Measurements from ENCODE around the gene UCK1. TPM values are rescaled to one million over a fixed set of nuclear protein-coding genes. Genes with fewer than 3 reads are reported as not detected.
A peak's percentile ranks its signal among the peaks of the same experiment; 100 is the strongest.

The UCK1 gene
- total and polyA plus RNA-seq, 2 experiments from 2014 or later, result 22.2 to 36.8 TPM

GRCh38 chr9:131534721-131535237 is 3.7 kb upstream of the UCK1 start:
- WGBS (ENCODE audit: low lambda C conversion rate, missing lambda C conversion rate), result 64% methylated on average over 8 of the region's 8 CpGs
- Histone ChIP-seq H3K36me3 (replicated peaks; ENCODE audit: insufficient read depth, low read depth) (no peaks in the 10 kb centered on the region), H3K27me3 (no peaks in the 10 kb centered on the region), H3K9me2 (replicated peaks; ENCODE audit: insufficient read depth) (no peaks in the 10 kb centered on the region), H2AFZ (no peak overlapping the region), H3K4me1 (ENCODE audit: insufficient read depth) (peaks cover 10% of the 10 kb centered on the region), H3K79me2 (peaks cover 12% of the 10 kb centered on the region), H4K20me1 (ENCODE audit: insufficient read depth, poor library complexity, severe bottlenecking) (no peaks in the 10 kb centered on the region), H3K9me3 (ENCODE audit: low read depth) (no peaks in the 10 kb centered on the region), H3K27ac (no peak overlapping the region), H3K4me2 (no peak overlapping the region), H3K4me3 (no peak overlapping the region)
- DNase-seq (ENCODE audit: low spot score), result no peak
- TF ChIP-seq EZH2 (IDR thresholded peaks at IDR 0.05; ENCODE audit: borderline replicate concordance), result no peak
- no peak for TF ChIP-seq EZH2phosphoT487 (IDR thresholded peaks at IDR 0.05; ENCODE audit: low read depth, severe bottlenecking, unreplicated experiment)
- no peak for TF ChIP-seq CTCF (IDR thresholded peaks at IDR 0.05; ENCODE audit: poor library complexity)

GRCh38 chr9:131530546-131530919 is 530 bp downstream of the UCK1 start:
- no peaks in the 10 kb centered on the region for H3K9me3 ChIP-seq (ENCODE audit: low read depth)
- DNase-seq (ENCODE audit: low spot score), result peak; percentile 72
- no peaks in the 10 kb centered on the region for H3K9me2 ChIP-seq (replicated peaks; ENCODE audit: insufficient read depth)
- H3K4me1 ChIP-seq (ENCODE audit: insufficient read depth), result peaks cover 13% of the 10 kb centered on the region
- peak overlapping the region; percentile 97 for H3K4me2 ChIP-seq
- peak overlapping the region; percentile 99 for H2AFZ ChIP-seq
- H4K20me1 ChIP-seq (ENCODE audit: insufficient read depth, poor library complexity, severe bottlenecking), result no peaks in the 10 kb centered on the region
- H3K4me3 ChIP-seq, result peak overlapping the region; percentile 91
- peaks cover 17% of the 10 kb centered on the region for H3K79me2 ChIP-seq
- WGBS (ENCODE audit: low lambda C conversion rate, missing lambda C conversion rate), result 6% methylated on average over 14 of the region's 29 CpGs
- peak overlapping the region; percentile 40 for H3K27ac ChIP-seq
- TF ChIP-seq EZH2phosphoT487 (IDR thresholded peaks at IDR 0.05; ENCODE audit: low read depth, severe bottlenecking, unreplicated experiment) (no peak), CTCF (IDR thresholded peaks at IDR 0.05; ENCODE audit: poor library complexity) (no peak), EZH2 (IDR thresholded peaks at IDR 0.05; ENCODE audit: borderline replicate concordance) (no peak)
- no peaks in the 10 kb centered on the region for H3K27me3 ChIP-seq
- H3K36me3 ChIP-seq (replicated peaks; ENCODE audit: insufficient read depth, low read depth), result no peaks in the 10 kb centered on the region

GRCh38 chr9:131529597-131530545 is 1.2 kb downstream of the UCK1 start:
- peaks cover 13% of the 10 kb centered on the region for H3K4me1 ChIP-seq (ENCODE audit: insufficient read depth)
- H3K9me3 ChIP-seq (ENCODE audit: low read depth), result no peaks in the 10 kb centered on the region
- H3K4me3 ChIP-seq, result peak overlapping the region; percentile 91
- TF ChIP-seq EZH2 (IDR thresholded peaks at IDR 0.05; ENCODE audit: borderline replicate concordance), result no peak
- no peak for TF ChIP-seq CTCF (IDR thresholded peaks at IDR 0.05; ENCODE audit: poor library complexity)
- no peak for TF ChIP-seq EZH2phosphoT487 (IDR thresholded peaks at IDR 0.05; ENCODE audit: low read depth, severe bottlenecking, unreplicated experiment)
- H2AFZ ChIP-seq, result peak overlapping the region; percentile 99
- H3K9me2 ChIP-seq (replicated peaks; ENCODE audit: insufficient read depth), result no peaks in the 10 kb centered on the region
- no peaks in the 10 kb centered on the region for H3K27me3 ChIP-seq
- H3K79me2 ChIP-seq, result peaks cover 17% of the 10 kb centered on the region
- H3K4me2 ChIP-seq, result peak overlapping the region; percentile 97
- H3K36me3 ChIP-seq (replicated peaks; ENCODE audit: insufficient read depth, low read depth), result no peaks in the 10 kb centered on the region
- peak overlapping the region; percentile 40 for H3K27ac ChIP-seq
- no peaks in the 10 kb centered on the region for H4K20me1 ChIP-seq (ENCODE audit: insufficient read depth, poor library complexity, severe bottlenecking)
- WGBS (ENCODE audit: low lambda C conversion rate, missing lambda C conversion rate), result 66% methylated on average over 24 of the region's 24 CpGs
- DNase-seq (ENCODE audit: low spot score), result no peak
